DMS114 treated with DMSO at 0.1 percent for 48 hours (cell line): ENCODE results near the gene FBXW12.
"Not testable (repeated sequence)": the region's sequence is repeated elsewhere in the genome, so short reads cannot be mapped to it uniquely, and the experiment has no call there.

ENCODE experiments used
- DNase-seq: peaks from one replicate; lab custom pipeline; 2025; ENCODE audit not compliant: unreplicated experiment; lab: John Stamatoyannopoulos, UW

FBXW12 gene, protein sequence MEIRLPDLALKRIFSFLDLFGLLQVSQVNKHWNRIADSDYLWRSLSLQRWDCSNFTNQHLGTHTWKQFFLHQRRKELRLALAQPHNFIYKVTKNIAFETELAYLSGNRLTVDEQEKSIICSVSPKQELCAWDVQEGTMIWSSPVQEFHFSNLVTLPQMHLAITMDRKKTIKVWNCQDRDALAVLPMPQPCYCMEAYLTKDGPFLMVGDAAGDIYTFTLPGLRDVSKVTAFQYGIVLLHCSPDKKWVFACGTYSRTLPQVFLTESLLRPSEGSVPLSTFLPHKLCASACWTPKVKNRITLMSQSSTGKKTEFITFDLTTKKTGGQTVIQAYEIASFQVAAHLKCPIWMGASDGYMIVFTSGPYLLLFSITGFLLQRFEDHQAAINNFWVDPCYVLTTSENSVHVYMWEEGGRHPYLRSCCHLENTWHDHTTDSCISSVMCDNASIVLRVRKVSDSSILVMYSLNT

DNA sequence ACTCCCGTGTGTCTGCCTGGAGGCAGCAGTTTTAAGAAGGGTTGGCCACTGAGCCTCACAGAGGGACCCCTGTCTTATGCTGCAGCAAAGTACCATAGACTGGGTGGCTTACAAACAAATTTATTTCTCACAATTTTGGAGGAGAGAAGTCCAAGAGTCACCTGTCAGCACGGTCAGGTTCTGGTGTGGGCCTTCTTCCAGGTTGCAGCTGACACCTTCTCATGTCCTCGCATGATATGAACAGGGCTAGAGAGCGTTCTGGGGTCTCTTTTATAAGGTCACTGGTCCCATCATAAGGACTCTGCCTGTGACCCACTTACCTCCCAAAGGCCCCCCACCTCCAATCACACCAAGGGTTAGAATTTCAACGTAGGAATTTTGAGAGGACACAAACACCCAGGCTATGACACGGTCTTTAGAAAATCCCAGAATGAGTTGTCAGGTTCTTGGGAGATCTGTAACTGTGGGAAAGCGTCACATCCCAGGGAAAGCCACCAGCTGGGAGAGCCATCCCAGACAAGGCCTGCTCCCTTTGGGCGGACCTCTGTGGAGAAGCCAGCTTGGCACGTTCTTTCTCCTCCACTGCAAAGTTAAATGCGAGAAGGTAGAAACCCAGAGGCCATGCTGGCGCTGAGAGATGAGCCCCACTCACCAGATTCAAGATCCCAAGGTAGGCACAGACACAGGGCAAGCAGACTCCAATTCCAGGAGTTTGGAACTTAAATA is at the start of gene FBXW12:
Gene FBXW12 (plus strand): TSS at position 569 of the 726 bp plus-strand sequence. CDS start 549 bp downstream, outside the sequence.
- DNase-seq, result no peak

DNA sequence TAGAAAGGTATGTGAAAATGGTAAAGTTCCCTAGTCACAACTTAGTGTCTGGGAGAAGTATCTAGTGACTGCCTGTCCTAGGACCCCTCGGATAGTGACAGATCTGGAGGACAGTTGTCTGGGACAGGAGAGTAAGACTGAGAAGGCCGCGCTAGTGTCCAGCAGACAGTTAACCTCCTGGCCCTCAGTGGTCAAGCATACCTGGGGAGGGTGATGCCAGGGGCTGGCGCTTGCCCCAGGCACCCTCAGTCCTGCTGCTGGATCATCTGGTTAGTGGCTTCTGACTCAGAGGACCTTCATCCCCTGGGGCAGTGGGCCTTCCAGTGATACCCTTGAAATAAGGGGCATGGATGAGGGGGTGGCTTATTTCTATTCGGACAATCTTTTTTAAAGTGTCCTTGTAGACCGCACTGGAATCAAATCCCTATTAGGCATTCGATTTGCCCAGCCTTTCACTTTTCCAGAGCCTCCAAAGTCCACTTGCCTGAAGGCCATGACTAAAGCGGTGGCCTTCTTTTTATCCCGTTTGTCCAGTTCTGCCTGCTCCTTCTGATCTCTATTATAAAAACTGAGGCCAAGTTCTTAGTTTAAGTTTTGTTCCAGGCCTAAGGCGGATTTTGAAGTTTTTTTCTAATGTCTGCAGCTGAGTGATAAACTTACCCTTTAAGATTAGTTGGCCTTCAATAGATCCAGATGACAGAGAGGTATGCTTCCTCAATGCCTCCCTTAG is 40.1 kb upstream of the FBXW12 start:
- DNase-seq, result not testable (repeated sequence)

DNA sequence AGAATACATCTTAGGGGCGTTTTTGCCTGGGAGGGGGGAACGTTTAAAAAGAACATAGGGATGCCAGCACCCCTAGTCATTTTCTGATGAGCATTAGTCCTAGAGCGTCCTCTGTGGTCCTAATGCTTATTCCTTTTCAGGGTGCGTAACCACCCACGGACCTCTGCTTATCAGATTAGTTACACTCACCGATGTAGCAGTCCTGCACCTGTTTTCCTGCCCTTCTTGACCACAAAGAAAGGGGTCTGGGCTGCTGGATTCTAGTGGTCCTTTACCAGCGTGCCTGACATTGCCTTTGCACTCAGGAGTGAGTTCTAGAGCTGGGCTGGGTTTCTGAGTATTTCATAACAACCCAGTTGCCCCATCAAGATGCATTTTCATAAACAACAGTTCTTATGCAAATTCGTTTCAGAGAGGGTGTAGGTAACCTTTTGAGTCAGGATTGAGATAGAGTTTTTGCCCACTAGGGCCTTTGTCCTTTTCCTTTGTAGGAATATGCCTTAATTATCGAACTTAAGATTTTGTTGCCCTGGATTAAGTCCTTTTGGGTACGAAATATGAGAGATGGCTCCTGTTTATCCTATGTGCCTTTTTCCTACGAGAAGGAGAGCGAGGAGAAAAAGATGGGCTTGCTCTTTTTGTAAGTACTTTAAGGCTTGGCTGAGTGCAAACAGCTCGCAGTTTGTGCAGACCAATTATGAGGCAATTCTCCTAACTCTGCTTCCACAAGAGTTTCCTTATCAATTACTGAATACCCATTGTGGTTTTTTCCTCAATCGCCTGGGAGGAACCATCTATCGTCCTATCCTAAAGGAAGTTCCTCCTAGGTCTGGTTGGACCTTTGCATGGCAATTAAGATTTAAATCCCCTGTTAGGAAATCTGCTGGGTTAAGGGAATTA is 38.4 kb upstream of the FBXW12 start, which contains the start of gene SPINK8:
Gene SPINK8 (minus strand): TSS at position 316 of the 900 bp plus-strand sequence. CDS start 5,320 bp downstream, outside the sequence.
- not testable (repeated sequence) for DNase-seq

DNA sequence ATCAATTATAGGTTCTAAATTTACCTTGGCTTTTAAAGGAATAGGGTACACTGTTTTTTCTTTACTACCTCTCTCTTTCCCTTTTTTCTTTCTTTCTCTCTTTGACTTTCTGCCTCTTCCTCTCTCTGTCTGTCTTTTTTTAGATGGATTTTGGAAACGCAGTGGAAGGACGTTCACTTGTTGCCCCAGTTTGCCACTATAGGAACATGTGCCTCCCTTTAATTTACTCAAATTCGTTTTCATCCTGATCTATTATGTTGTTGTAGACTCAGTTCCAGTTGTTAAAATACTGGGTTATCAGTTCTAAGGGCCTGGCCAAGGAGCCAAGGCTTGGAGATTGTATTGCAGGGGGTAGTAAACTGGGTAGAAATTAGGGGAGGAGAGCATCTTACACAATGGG is 37.4 kb upstream of the FBXW12 start:
- DNase-seq, result no peak

DNA sequence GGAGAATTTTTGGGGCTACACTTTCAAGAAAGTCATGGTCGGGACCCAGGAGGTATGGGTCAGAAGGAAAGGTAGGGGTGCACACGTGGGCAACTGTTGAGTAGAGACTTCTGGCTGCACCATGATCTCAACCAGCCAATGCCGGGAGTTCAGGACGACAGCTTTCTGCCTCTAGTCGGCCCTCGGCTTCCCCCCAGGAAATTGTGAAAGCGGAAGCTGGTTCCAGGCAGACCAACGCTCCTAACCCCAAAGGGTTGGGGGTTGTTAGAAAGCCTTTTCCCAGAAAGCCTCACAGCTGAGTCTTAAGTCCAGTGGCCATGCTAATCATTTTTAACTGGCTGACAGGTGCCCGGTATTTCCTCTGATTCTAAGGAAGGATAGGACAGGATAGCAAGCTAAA is 36.7 kb upstream of the FBXW12 start:
- not testable (repeated sequence) for DNase-seq

DNA sequence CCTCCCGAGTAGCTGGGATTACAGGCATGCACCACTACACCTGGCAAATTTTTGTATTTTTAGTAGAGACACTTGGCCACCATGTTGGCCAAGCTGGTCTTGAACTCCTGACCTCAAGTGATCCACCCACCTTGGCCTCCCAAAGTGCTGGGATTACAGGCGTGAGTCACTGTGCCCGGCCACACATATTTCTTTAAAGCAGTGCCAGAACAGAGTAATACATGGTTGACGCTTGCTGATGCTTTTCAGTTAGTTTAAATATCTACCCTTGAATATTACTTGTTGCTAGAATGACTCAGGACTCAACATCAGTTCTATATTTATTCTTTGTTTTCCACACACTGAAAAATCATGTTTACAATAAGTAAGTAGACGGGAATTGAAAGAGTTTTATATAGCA is 34.5 kb upstream of the FBXW12 start:
- not testable (repeated sequence) for DNase-seq

DNA sequence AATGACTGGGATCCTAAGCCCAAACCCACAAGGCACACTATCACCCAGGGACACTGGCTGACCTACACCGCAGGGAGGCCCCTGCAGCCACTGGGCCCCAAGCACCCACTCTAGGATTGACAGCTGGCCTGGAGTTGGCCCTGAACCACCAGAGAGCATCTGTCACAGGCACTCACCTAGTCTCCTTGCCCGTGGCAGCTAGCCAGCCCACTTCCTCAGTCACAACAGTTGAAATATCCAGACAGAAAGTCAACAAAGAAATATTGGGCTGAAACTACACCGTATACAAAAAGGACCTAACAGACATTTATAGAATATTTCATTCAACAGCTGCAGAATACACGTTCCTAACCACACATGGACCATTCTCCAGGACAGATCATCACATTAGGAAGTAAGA is 33.4 kb upstream of the FBXW12 start:
- DNase-seq, result no peak

DNA sequence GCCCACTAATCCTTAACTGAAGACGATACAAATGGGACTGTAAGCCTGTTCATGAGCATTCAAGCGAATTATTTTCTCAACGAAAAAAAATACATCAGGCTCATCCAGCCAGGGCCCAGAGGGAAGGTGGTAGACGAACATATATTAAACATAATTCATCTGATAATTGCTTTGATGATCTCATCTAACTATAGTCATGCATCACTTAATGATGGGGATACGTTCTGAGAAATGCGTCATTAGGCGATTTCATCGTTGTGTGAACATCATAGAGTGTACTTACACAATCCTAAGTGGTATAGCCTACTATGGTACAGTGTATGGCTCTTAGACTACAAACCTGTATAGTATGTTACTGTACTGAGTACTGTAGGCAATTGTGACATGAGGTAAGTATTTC is 28.6 kb upstream of the FBXW12 start:
- DNase-seq, result no peak

DNA sequence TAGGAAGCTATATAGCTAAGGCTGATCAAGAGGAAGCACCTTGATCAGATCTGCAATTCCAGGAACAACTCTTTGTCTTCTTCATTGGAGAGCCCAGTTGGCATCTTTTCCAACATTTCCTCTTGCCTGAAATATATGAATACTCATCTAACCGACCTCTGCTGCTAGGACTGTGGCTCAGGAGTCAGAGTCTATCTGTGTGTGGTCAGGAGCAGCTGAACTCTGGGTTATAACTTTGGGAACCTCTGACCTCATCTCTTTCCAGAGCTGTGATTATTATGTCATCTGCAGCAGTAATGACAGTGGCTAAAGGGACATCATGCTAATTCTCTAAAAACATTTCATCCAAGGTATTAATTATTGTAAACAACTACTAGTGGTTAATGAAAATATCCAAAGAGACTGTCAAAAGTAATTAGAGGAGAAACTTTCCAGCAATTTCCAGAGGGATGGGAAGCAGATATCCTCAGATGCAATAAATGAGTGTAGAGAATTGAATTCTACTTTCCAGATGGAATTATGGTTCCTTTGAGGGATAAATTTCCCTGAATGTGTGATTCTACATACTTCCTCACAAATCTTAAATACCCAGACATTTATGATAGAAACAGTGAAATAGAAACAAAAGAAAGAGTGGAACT is 27.0 kb upstream of the FBXW12 start:
- no peak for DNase-seq

DNA sequence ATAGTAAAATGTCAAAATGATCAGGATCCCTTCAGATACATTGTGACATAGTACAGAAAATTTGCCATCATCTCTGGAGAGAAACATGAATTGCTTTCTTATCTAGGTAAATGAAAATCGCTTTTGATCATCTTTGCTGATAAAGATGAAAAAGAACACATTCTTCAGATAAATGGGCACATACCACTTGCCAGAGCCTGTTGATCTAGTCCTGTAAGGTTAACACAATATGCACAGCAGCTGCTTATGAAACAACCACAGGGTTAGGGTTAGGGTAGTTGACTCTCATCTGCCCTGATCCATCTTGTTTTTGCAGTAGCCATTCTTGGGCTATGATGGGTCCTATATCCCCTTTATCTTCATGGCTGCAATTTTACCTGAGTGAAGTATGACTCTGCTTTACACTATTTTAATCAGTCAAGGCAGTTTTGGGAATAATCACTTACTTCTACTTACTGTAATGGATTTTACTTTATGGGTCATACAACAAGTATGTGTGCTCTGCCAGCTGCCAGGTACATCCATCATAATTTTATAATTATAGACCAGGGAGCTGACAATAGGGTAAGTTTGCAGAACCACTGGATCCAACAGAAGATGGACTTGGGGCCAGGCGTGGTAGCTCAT is 26.0 kb upstream of the FBXW12 start:
- no peak for DNase-seq

DNA sequence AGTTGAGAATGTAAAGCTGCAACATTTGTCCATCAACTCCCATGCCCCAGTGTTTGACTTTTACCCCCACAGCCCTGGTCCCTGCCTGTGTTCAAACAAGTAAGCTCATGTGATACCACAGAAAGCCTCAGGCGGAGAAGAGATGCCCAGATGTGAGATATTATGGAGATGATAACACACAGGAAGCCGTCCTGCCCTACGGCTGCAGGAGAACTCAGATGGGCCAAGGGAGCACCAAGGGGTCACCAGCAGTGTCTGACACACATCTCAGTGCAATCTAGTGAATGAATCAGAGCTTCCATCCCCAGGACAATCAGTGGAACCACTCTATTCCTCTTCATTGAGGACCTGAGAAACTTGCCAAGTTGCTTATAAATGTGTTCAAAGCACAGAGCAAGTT is 24.5 kb upstream of the FBXW12 start:
- DNase-seq, result no peak

DNA sequence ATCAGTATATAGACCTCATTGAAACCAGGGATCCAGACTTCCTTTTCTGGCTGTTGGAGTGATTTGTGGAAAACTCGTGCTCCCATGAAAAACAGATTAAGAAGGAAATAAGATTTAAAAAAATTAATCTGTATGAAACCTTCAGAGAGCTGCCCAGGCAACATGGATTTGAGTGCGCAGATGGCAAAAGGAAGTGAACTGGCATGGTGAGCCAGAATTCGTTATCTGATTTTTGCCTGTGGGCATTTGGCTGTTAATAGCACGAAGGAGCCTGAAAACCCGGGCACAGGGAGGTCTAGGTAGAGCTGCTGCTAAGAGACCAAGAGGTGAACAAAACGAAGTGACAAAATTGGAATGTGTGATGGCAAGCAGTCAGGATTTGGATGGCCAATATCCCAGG is 19.5 kb upstream of the FBXW12 start:
- DNase-seq, result no peak

DNA sequence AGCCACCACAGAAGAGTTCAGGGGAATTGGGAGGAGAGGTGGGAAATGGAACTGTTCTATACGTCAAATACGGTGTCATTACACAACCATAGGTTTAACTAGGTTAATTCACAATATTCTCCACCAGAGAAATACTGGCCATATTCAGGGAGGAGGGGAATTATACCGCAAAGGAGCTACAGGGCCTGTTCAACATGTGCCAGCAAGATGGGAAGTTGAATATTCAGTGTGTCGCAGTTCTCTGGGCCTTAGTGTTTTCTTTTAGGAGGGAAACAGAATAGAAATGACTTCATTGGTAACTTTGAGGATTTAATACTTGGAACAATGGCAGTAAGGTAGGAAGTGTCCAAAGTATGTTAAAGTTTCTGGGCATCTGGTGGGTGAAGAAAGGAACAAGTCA is 18.0 kb upstream of the FBXW12 start:
- DNase-seq, result no peak

DNA sequence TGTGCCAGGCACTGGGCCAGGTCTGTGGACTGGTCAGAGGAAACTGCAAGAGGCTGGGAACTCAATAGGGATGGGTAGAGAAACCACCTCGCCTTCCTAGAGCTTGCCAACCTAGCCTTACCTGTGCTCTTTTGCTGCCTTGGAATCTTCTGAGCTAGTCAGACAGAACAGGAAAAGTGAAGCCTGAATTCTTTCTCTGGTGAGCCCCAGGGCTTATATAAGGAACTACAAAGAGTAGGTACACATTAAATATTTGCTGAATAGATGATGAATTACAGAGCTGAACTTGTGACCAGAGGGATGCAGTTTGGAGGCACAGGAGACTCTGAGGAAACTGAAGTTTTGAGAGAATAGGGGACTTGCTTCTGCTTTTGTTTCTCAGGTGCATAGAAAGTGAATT is 15.6 kb upstream of the FBXW12 start:
- DNase-seq, result no peak

DNA sequence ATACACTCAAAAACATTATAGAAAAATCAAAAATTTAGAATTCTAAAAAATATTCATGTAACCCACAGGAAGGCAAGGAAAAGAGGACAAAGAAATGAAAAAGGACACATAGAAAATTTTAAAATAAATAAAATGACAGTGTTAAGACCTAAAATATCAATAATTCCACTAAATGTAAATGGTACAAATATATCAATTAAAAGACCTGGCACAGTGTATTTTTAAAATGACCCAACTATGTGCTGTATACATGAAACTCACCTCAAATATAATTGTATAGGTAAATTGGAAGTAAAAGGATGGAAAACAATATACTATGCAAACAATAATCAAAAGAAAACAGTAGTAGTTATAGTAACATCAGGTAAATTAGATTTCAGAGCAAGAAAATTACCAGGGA is 10.1 kb upstream of the FBXW12 start:
- no peak for DNase-seq

DNA sequence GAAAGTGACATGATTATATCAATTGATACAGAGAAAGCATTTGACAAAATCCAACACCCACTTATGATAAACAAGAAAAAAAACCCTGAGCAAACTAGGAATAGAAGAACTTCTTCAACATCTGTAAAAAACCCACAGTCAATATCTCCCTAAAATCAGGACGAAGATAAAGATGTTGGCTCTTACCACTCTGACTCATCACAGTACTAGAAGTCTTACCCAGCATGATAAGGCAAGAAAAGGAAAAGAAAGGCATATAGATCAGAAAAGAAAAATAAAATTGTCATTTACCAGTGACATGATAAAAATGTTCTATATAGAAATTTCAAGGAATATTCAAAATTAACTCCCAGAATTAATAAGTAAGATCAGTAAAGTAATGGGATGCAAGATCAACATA is 7.2 kb upstream of the FBXW12 start:
- DNase-seq, result no peak

DNA sequence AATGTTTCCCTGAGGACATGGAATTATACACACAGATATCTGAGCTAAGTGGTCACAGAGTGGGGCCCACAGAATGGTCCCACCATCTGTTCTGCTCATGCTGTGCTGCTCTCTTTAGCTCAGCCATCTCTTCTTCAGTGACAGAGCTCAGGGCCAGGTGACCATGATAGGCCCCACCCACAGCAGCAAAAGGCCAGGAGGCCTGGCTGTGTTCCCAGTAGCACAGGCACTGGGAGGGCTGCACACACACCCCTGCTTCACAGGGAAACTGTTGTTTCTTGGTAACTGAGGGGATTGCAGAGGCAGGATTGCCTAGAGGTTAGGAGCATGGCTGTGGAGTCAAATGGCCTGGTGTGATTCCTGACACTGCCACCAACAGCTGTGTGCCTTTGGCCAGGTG is 4.8 kb upstream of the FBXW12 start:
- DNase-seq, result no peak

DNA sequence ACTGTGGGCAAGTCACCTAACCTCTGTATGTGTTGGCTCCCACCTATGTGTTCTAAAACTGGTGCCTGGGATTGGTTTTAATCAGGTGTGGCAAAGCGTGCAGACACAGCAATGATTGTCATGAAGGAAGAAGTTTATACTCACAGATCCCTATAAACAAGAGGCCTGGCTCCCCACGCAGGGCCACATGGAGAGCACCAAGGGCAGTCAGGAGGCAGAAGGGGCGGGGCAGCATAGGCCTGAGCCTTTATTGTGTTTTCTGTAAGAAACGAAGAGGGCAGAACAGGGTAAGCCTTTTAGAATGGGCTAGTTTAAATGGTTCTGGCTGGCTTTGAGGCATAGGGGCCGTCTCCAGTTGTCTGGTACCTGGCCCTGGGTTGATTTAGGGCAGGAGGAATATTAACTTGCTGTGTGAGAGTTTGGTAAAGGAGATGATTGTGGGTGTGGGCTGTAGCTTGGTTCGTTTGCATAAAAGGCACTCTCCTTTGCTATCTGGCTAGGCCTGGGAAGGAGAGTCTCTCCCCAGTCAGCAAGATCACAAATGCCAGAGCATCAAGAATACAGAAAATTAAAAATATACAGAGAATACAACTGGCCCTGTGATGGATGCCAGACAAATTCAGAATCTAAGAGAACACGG is 2.2 kb upstream of the FBXW12 start:
- DNase-seq, result no peak

DNA sequence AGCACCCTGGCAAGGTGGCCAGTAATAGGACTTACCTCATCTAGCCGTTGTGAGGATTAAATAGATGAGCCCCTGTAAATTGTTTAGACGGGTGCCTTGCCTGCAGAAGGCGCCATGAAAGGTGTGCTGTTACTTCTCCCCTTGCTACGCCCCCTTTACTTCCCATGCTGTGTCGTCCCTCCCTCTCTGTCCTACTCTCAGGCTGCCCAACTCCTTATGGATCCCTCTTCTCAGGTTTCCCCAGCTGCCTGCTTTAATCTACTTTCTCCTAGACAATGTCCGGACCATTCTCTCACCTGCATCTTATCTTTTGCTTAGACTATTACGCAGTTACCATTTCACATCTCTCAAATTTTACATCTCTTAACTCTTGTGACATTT is 1.7 kb upstream of the FBXW12 start:
- DNase-seq, result no peak
